Muscle of leg (tissue), 11 donors: ENCODE data around the gene SLC7A10. TPM values are rescaled to one million over a fixed set of nuclear protein-coding genes. Genes with fewer than 3 reads are reported as not detected.

Source experiments
- DNase-seq: peaks from one replicate; pipeline ENCODE4 v3.0.0; 2013
- H3K27ac ChIP-seq: one replicate; pipeline ENCODE4 v1.5.1; 2013; ENCODE audit warnings: mild to moderate bottlenecking, low read length, control low read depth
- H3K27me3 ChIP-seq: one replicate; pipeline ENCODE4 v1.6.1; 2013; ENCODE audit warnings: low read length; ENCODE audit not compliant: control insufficient read depth, insufficient read depth
- H3K36me3 ChIP-seq: one replicate; pipeline ENCODE4 v1.6.1; 2013; ENCODE audit warnings: low read length; ENCODE audit not compliant: control insufficient read depth, insufficient read depth
- H3K4me1 ChIP-seq: one replicate; pipeline ENCODE4 v1.6.1; 2013; ENCODE audit warnings: low read length; ENCODE audit not compliant: control insufficient read depth, insufficient read depth
- H3K4me3 ChIP-seq: one replicate; pipeline ENCODE4 v1.5.1; 2013; ENCODE audit warnings: low read length, control low read depth
- H3K9me3 ChIP-seq: replicated peaks from 2 replicates; pipeline ENCODE4 v1.6.1; 2013; ENCODE audit warnings: low read depth, low read length; ENCODE audit not compliant: control insufficient read depth
- whole genome bisulfite sequencing: methylation state at CpG from one replicate; pipeline ENCODE4 v1.1.5; 2013; ENCODE audit warnings: missing lambda C conversion rate; ENCODE audit not compliant: insufficient coverage; 5-methylcytosine and 5-hydroxymethylcytosine counted together
- polyA plus RNA-seq, 8 donors: library from polyadenylated mRNA; unstranded; fragments of 120-200 nt; gene quantifications; one replicate each; pipeline versions ENCODE4 v1.2.1 to v1.2.3, GENCODE V29; 2013; ENCODE audit warnings: inconsistent platforms in 1 of 8, low replicate concordance in 1 of 8; ENCODE audit not compliant: insufficient read length in 8 of 8, insufficient read depth in 1 of 8
- total RNA-seq: library from RNA; stranded (reverse); fragments of 120-200 nt; gene quantifications from one replicate; pipeline ENCODE4 v1.2.4, GENCODE V29; 2013

Gene SLC7A10
- total and polyA plus RNA-seq, 9 donors: 4.7 to 12.2 (median 9.8) TPM

GRCh38 chr19:33207903-33208302, 17.7 kb downstream of the SLC7A10 start:
- H3K36me3 ChIP-seq: peaks cover 38% of the 10 kb centered on the region
- H3K4me1 ChIP-seq: peaks cover 46% of the 10 kb centered on the region
- H3K9me3 ChIP-seq: no peaks in the 10 kb centered on the region
- H3K4me3 ChIP-seq: no peak overlapping the region
- no peak for DNase-seq
- H3K27ac ChIP-seq: no peak overlapping the region
- WGBS: 88% methylated on average over 7 of the region's 9 CpGs
- no peaks in the 10 kb centered on the region for H3K27me3 ChIP-seq

GRCh38 chr19:33207040-33207620, 18.5 kb downstream of the SLC7A10 start:
- 81% methylated on average over 37 of the region's 38 CpGs for WGBS
- DNase-seq: no peak
- Histone ChIP-seq H3K27ac (no peak overlapping the region), H3K4me1 (peaks cover 38% of the 10 kb centered on the region), H3K27me3 (no peaks in the 10 kb centered on the region), H3K9me3 (no peaks in the 10 kb centered on the region), H3K4me3 (no peak overlapping the region), H3K36me3 (peaks cover 45% of the 10 kb centered on the region)

- Histone ChIP-seq H3K4me3 (no peak overlapping the region), H3K36me3 (peaks cover 46% of the 10 kb centered on the region), H3K9me3 (no peaks in the 10 kb centered on the region), H3K27ac (no peak overlapping the region), H3K27me3 (no peaks in the 10 kb centered on the region), H3K4me1 (peaks cover 34% of the 10 kb centered on the region)
- no peak for DNase-seq
- WGBS: 90% methylated on average over 33 of the region's 38 CpGs
Observed at GRCh38 chr19:33206261-33207039, 19.2 kb downstream of the SLC7A10 start.

- 92% methylated on average over 64 of the region's 64 CpGs for WGBS
- no peak overlapping the region for H3K27ac ChIP-seq
- no peak overlapping the region for H3K4me3 ChIP-seq
- DNase-seq: no peak
- H3K9me3 ChIP-seq: no peaks in the 10 kb centered on the region
- H3K36me3 ChIP-seq: peaks cover 46% of the 10 kb centered on the region
- no peaks in the 10 kb centered on the region for H3K27me3 ChIP-seq
- peaks cover 26% of the 10 kb centered on the region for H3K4me1 ChIP-seq
Observed at GRCh38 chr19:33205531-33206260, 20.0 kb downstream of the SLC7A10 start.

- Histone ChIP-seq H3K36me3 (peaks cover 46% of the 10 kb centered on the region), H3K4me3 (no peak overlapping the region), H3K4me1 (peaks cover 23% of the 10 kb centered on the region), H3K27ac (no peak overlapping the region), H3K9me3 (no peaks in the 10 kb centered on the region), H3K27me3 (no peaks in the 10 kb centered on the region)
- 92% methylated on average over 24 of the region's 27 CpGs for WGBS
- no peak for DNase-seq
Observed at GRCh38 chr19:33205110-33205509, 20.5 kb downstream of the SLC7A10 start.

GRCh38 chr19:33204136-33204973, 21.3 kb downstream of the SLC7A10 start:
- Histone ChIP-seq H3K27ac (no peak overlapping the region), H3K9me3 (no peaks in the 10 kb centered on the region), H3K36me3 (peaks cover 48% of the 10 kb centered on the region), H3K4me1 (peaks cover 17% of the 10 kb centered on the region), H3K27me3 (no peaks in the 10 kb centered on the region), H3K4me3 (no peak overlapping the region)
- 85% methylated on average over 29 of the region's 32 CpGs for WGBS
- no peak for DNase-seq

- H3K27me3 ChIP-seq: no peaks in the 10 kb centered on the region
- no peak overlapping the region for H3K27ac ChIP-seq
- 38% methylated on average over 6 of the region's 6 CpGs for WGBS
- no peak overlapping the region for H3K4me3 ChIP-seq
- DNase-seq: no peak
- peaks cover 11% of the 10 kb centered on the region for H3K4me1 ChIP-seq
- peaks cover 56% of the 10 kb centered on the region for H3K36me3 ChIP-seq
- H3K9me3 ChIP-seq: no peaks in the 10 kb centered on the region
Observed at GRCh38 chr19:33203529-33203928, 22.1 kb downstream of the SLC7A10 start.

- H3K4me3 ChIP-seq: no peak overlapping the region
- no peak for DNase-seq
- H3K9me3 ChIP-seq: no peaks in the 10 kb centered on the region
- 88% methylated on average over 23 of the region's 27 CpGs for WGBS
- H3K4me1 ChIP-seq: peaks cover 9% of the 10 kb centered on the region
- peaks cover 59% of the 10 kb centered on the region for H3K36me3 ChIP-seq
- H3K27ac ChIP-seq: no peak overlapping the region
- H3K27me3 ChIP-seq: no peaks in the 10 kb centered on the region
Observed at GRCh38 chr19:33202546-33203507, 22.8 kb downstream of the SLC7A10 start.

- H3K4me1 ChIP-seq: peaks cover 3% of the 10 kb centered on the region
- no peaks in the 10 kb centered on the region for H3K27me3 ChIP-seq
- H3K4me3 ChIP-seq: no peak overlapping the region
- H3K27ac ChIP-seq: no peak overlapping the region
- 93% methylated on average over 13 of the region's 15 CpGs for WGBS
- no peak for DNase-seq
- no peaks in the 10 kb centered on the region for H3K9me3 ChIP-seq
- H3K36me3 ChIP-seq: peaks cover 57% of the 10 kb centered on the region
Observed at GRCh38 chr19:33201886-33202545, 23.6 kb downstream of the SLC7A10 start.
